Measurements from ENCODE around the gene NOC4L. TPM values are rescaled to one million over a fixed set of nuclear protein-coding genes. Genes with fewer than 3 reads are reported as not detected.

The NOC4L gene
- polyA plus RNA-seq, 1 donor (not counting 4 experiments of a cell fraction or from before 2014, with no cell fraction given): 3.7 TPM

- Histone ChIP-seq H3K27ac (ENCODE audit: control insufficient read depth, insufficient read depth, low read length) (no peak overlapping the region), H3K79me2 (ENCODE audit: control insufficient read depth, insufficient read depth, low read length) (no peaks in the 10 kb centered on the region), H3K4me3 (ENCODE audit: control insufficient read depth in 2 of 3, extremely low read depth in 1 of 3, insufficient read depth in 2 of 3, low read depth in 1 of 3, low read length in 3 of 3) (no peak overlapping the region), H3K9me3 (ENCODE audit: control insufficient read depth, low read depth, low read length) (no peaks in the 10 kb centered on the region), H3K4me2 (ENCODE audit: control insufficient read depth, extremely low read depth, insufficient read depth, low read depth, low read length) (no peak overlapping the region), H3K4me1 (ENCODE audit: control insufficient read depth, extremely low read depth, insufficient read depth, low read length) (no peaks in the 10 kb centered on the region), H3K36me3 (ENCODE audit: control insufficient read depth in 2 of 2, extremely low read depth in 1 of 2, insufficient read depth in 2 of 2, low read length in 2 of 2) (no peaks in the 10 kb centered on the region), H2AFZ (ENCODE audit: control insufficient read depth, low read length) (no peak overlapping the region), H3K27me3 (ENCODE audit: control insufficient read depth, extremely low read depth, insufficient read depth, low read length) (peaks cover 21% of the 10 kb centered on the region), H3K9ac (ENCODE audit: control insufficient read depth, extremely low read depth, insufficient read depth, low read length) (no peak overlapping the region), H3K9me1 (ENCODE audit: control insufficient read depth, extremely low read depth, insufficient read depth, low read length) (no peaks in the 10 kb centered on the region), H4K20me1 (ENCODE audit: control insufficient read depth, extremely low read depth, insufficient read depth, low read length) (no peaks in the 10 kb centered on the region)
- no peak for DNase-seq (ENCODE audit: low read depth, low spot score)
- TF ChIP-seq CTCF (optimal IDR thresholded peaks at IDR 0.05 in 1 of 3, IDR thresholded peaks at IDR 0.05 in 1 of 3, conservative IDR thresholded peaks at IDR 0.05 in 1 of 3; ENCODE audit: extremely low read depth in 1 of 3, insufficient read depth in 2 of 3, low read length in 3 of 3): no peak
- TF ChIP-seq EZH2 (IDR thresholded peaks at IDR 0.05; ENCODE audit: low read length): no peak
- no peak for FAIRE-seq
- dilution Hi-C loops (cut with MboI; ENCODE audit: extremely low pct_ligation_motif_present, low sequenced_read_pairs): no loop called here
Measured at GRCh38 chr12:132182206-132182710, 38.0 kb downstream of the NOC4L start.

- H3K4me2 ChIP-seq (ENCODE audit: control insufficient read depth, extremely low read depth, insufficient read depth, low read depth, low read length): no peak overlapping the region
Measured at GRCh38 chr12:132182711-132183365, 38.6 kb downstream of the NOC4L start.

More at GRCh38 chr12:132182711-132183365, 38.6 kb downstream of the NOC4L start:
- no peaks in the 10 kb centered on the region for H3K9me1 ChIP-seq (ENCODE audit: control insufficient read depth, extremely low read depth, insufficient read depth, low read length)
- H3K27me3 ChIP-seq (ENCODE audit: control insufficient read depth, extremely low read depth, insufficient read depth, low read length): peaks cover 20% of the 10 kb centered on the region
- no peaks in the 10 kb centered on the region for H3K9me3 ChIP-seq (ENCODE audit: control insufficient read depth, low read depth, low read length)
- no peaks in the 10 kb centered on the region for H3K79me2 ChIP-seq (ENCODE audit: control insufficient read depth, insufficient read depth, low read length)
- H3K36me3 ChIP-seq (ENCODE audit: control insufficient read depth in 2 of 2, extremely low read depth in 1 of 2, insufficient read depth in 2 of 2, low read length in 2 of 2): no peaks in the 10 kb centered on the region
- FAIRE-seq: no peak
- no peaks in the 10 kb centered on the region for H4K20me1 ChIP-seq (ENCODE audit: control insufficient read depth, extremely low read depth, insufficient read depth, low read length)
- no peak for DNase-seq (ENCODE audit: low read depth, low spot score)
- no peak overlapping the region for H2AFZ ChIP-seq (ENCODE audit: control insufficient read depth, low read length)
- H3K4me1 ChIP-seq (ENCODE audit: control insufficient read depth, extremely low read depth, insufficient read depth, low read length): no peaks in the 10 kb centered on the region
- H3K4me3 ChIP-seq (ENCODE audit: control insufficient read depth in 2 of 3, extremely low read depth in 1 of 3, insufficient read depth in 2 of 3, low read depth in 1 of 3, low read length in 3 of 3): no peak overlapping the region
- H3K9ac ChIP-seq (ENCODE audit: control insufficient read depth, extremely low read depth, insufficient read depth, low read length): no peak overlapping the region
- TF ChIP-seq EZH2 (IDR thresholded peaks at IDR 0.05; ENCODE audit: low read length) (no peak), CTCF (optimal IDR thresholded peaks at IDR 0.05 in 1 of 3, IDR thresholded peaks at IDR 0.05 in 1 of 3, conservative IDR thresholded peaks at IDR 0.05 in 1 of 3; ENCODE audit: extremely low read depth in 1 of 3, insufficient read depth in 2 of 3, low read length in 3 of 3) (no peak)
- dilution Hi-C loops (cut with MboI; ENCODE audit: extremely low pct_ligation_motif_present, low sequenced_read_pairs): no loop called here
- no peak overlapping the region for H3K27ac ChIP-seq (ENCODE audit: control insufficient read depth, insufficient read depth, low read length)

Data from keratinocyte (primary cell).